AG09319 (cell line): ENCODE measurements around the gene C1orf35.

Experiments
- DNase-seq: peaks from one replicate; pipeline ENCODE4 v3.0.0-alpha.2; 2010; ENCODE audit warnings: low read depth; ENCODE audit errors: extremely low read depth
- CTCF ChIP-seq: IDR thresholded peaks from 2 replicates; pipeline ENCODE4 v1.5.1; 2011; ENCODE audit warnings: low read depth, mild to moderate bottlenecking, inconsistent platforms, low read length, moderate library complexity

Gene C1orf35

GRCh38 chr1:228071839-228072657 lies 31.1 kb downstream of the C1orf35 start:
- TF ChIP-seq CTCF = no peak

GRCh38 chr1:228070851-228071250 lies 32.3 kb downstream of the C1orf35 start:
- TF ChIP-seq CTCF = no peak
- no peak for DNase-seq

More at GRCh38 chr1:228071839-228072657, 31.1 kb downstream of the C1orf35 start:
- DNase-seq = no peak

GRCh38 chr1:228070173-228070572 lies 33.0 kb downstream of the C1orf35 start:
- TF ChIP-seq CTCF = no peak
- DNase-seq = no peak

GRCh38 chr1:228068359-228068758 lies 34.8 kb downstream of the C1orf35 start:
- no peak for DNase-seq
- no peak for TF ChIP-seq CTCF

- no peak for DNase-seq
- TF ChIP-seq CTCF = no peak
Measured at GRCh38 chr1:228066891-228067654, 36.1 kb downstream of the C1orf35 start.

- no peak for TF ChIP-seq CTCF
- DNase-seq = no peak
Measured at GRCh38 chr1:228066416-228066815, 36.7 kb downstream of the C1orf35 start.
